Smooth muscle cell of the brain vasculature (primary cell): ENCODE measurements around the gene TRAF3.
A peak's percentile ranks its signal among the peaks of the same experiment; 100 is the strongest.

Source experiments
- DNase-seq: peaks from one replicate; pipeline ENCODE4 v3.0.0-alpha.2; 2012; ENCODE audit warnings: low read depth, low spot score

The TRAF3 gene

DNA sequence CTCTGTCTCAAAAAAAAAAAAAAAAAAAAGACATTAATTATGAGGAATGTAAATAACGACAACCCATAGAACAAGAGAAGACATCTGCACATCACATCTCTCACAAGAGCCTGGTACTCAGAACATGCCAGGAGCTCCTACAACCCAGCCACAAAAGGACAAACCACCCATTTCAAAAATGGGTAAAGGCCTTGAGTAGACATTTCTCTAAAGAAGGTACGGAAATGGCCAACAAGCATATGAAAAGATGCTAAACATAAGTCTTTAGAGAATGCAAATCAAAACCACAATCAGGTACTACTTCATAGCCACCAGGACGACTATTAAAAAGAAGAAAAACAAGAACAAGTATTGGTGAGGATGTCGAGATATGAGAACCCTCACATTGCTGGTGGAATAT is 158.5 kb downstream of the TRAF3 start:
- DNase-seq, result no peak

DNA sequence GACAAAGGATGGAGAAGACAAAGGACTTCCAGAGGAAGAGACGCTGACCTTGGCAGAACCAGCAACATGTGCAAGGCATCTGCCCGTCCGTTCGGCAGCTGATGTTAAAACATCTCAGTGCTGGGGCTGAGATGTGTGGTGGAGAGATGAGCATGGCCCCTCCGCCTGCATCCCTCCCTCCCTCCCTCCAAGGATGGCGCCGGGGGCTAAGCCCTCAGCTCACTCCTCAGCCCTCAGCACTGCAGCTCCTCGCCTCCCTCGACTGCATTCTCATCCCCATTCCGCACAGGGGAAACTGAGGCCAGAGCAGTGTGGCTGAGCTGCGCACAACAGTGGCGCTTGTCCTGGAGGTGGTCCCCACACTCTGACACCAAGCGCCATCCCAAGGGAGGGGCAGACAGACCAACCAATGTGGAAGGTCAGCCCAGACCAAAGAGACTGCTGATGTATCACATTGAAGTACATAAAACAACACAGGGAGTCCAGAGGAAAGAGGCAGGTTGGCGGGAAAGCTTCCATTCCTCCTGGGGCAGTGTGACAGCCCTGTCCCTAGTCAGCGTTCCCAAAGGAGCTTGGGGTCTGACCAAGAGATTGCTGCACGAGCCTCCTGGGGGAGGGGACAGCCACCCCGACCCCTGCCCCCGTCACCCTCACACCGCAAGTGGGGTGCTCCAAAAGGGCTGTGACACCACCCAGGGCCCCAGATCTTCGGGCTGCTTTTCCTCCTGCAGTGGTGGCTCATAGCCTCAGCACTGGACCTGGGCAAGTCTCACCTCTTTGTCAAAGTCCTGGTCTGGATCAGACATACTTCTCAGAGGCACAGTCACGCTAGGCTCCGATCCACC is 160.3 kb downstream of the TRAF3 start:
- no peak for DNase-seq

DNA sequence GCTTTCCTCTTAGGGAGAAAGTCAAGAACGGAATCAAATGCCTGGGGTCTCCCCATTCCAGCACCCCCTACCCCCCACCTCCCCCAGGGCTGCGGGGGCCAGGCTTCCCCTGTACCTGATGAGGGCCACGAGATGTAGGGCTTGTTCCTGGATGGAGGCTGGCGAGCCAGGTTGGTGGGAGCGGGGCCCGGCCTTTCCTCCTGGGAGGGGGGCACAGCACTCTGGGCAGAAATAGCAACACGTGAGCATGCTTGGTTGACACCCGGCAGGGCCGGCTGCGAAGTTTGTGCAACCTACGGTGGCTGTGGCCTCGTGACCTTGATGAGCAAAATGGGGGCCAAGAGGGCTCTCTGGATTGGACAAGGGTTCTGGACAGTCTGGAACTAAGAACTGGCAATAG is 160.9 kb downstream of the TRAF3 start:
- DNase-seq, result no peak

DNA sequence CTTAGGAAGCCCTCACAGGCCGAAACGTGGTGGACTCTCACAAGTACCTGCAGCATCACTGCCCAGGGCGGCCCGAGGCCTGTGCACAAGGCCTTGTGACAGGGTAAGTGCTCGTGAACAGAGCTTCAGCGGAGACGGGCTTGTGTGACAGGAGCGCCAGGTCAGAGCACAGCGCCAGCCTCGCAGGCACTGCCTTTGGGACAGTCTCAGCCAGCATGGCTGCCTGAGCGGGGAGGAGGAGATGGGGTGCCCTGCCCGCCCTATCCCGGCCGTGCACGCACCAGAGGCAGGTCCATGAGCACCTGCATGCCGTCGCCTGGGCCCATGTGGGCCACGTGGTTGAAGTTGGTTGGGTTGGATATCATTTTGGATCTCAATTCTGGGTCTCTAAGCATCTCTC is 162.1 kb downstream of the TRAF3 start:
- no peak for DNase-seq

DNA sequence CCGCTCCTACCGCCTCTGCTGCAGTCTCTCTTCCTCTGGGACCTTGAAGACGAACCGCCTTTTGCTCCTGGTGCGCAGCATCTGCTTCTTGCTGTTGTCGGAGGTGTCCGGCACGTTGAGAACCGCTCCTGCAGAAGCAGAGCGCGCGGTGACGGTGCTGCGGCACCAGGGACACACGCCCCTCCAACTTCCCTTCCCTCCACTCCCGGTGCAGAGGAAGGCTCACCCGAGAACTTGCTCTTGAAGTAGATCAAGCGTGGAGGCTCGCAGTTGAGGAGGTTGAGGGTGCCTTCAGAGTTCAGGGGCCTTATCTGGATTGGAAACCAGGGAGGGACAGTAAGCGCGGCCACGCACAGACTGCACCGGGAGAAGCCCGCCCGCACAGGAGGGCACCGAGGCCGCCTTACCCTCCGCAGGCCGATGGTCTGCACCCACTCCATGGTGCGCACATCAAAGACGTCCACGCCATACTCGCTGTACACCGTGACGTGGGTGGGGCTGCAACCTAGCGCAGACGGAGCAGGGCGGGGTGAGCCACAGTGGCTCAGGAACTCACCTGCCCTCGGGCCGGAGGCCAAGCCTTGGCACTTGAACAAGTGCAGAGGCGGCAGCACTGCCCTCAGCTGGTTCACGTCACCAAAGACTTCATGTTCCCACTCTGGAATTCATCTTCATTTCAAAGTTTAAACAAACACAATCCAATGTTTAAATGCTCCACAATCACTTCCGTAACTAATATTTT is 162.7 kb downstream of the TRAF3 start:
- no peak for DNase-seq

DNA sequence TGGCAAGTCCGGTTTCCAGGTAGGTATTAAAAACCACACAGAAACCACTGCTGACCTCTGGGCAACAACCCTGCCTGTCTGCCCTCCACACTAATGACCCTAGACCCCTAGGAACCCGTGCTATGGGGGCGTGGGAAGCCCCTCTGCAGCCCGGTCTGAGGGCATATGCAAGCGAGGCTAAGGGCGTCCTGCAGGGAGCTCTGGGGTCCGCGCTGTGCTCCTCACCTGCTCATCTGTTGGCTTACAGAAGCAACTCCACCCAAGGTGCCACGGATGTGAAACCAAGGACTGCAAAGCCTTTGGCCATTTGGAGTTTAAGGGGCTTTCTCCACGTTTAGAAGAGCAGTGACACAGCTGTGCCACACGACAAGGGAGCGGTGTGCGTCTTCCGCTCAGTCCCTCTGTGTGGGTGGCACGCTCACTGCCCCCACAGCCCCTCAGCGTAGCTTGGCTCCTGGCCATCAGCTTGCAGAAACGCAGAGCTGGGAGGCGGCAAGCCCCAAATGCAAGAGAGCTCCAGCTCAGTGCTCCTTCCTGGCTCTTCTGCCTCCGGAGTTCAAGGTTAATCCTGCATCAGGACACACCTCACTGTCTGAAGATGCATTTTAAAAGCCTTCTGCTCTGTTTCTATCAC is 163.6 kb downstream of the TRAF3 start:
- DNase-seq, result no peak

DNA sequence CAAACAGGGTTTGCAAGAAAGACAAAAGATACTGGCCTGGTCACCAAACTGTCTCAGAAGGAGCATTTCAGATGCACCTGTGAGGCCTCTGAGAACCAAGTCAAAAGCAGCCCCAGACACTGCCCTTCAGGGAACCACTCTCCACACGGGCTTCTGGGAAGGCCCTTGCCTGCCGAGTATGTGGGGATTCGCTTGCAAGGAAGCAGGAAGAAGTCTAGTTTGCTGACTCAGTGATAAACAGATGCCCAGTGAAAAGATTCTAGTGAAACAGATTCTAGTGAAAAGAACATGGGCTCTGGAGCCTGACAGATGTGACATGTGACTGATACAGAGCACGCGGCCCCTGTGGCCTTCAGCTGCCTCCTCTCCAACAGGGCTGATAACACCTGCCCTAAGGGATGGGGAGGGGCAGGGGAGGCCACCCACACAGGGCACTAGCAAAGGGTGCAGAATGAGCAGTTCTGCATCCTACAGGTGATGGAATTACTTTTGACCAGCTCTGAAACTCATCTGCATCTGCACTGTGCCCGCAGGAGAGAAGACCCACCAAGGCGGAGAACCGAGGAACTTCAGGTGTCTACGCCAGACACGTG is 164.3 kb downstream of the TRAF3 start:
- no peak for DNase-seq

DNA sequence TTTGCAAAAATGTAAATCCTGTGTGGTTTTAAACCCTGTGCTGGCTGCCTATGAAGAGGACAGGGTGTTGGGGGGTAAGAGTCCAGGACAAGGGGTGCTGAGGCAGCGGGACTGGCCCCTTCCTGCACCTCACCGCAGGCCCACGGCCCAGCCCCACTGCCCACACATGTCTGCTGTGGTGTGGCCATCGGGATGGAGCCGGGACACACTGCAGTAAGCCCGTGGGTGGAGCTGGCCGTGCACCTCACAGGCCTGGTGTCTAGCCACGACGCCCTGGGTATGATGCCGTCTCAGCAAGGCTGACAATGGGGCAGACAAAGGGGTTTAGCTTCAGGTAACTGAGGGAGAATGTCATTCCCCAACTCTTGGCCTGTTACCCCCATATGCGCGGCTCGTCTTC is 164.8 kb downstream of the TRAF3 start:
- no peak for DNase-seq

DNA sequence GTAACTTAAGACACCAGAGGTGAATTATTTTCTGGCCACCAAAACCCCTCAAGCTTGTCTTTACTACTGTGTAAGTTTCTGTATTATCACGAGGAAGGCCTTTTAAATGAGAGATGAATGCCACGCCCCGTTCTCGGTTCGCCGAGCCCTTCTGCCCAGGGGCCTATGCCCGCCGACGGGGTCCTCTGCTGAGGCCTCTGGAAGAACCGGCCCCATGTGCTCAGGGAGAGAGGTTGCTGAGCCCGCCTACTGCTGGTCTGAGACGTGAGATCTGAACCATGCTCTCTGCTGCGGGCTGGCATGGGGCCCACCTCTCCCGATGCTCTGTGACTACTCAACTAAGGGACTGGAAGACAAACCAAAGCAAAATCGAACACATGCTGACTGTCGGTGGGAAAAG is 166.2 kb downstream of the TRAF3 start:
- no peak for DNase-seq

DNA sequence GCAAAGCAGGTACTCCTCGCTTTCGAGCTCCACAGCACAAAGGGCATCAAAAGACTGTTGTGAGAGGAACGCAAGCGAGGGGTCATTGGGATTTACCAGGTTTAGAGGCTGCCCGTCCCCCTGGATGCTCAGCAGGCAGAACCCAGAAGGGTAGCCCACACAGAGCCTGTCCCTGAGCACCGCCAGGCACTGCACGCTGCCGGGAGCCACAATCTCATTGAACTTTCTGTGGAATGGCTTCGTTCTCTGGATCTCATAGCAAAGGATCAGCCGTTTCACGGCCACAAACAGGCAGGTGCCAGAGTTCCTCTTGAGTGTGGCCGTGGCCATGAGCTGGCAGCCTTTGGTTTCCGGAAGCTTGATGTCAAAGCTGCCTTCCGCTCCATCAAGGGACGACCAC is 166.7 kb downstream of the TRAF3 start:
- no peak for DNase-seq

DNA sequence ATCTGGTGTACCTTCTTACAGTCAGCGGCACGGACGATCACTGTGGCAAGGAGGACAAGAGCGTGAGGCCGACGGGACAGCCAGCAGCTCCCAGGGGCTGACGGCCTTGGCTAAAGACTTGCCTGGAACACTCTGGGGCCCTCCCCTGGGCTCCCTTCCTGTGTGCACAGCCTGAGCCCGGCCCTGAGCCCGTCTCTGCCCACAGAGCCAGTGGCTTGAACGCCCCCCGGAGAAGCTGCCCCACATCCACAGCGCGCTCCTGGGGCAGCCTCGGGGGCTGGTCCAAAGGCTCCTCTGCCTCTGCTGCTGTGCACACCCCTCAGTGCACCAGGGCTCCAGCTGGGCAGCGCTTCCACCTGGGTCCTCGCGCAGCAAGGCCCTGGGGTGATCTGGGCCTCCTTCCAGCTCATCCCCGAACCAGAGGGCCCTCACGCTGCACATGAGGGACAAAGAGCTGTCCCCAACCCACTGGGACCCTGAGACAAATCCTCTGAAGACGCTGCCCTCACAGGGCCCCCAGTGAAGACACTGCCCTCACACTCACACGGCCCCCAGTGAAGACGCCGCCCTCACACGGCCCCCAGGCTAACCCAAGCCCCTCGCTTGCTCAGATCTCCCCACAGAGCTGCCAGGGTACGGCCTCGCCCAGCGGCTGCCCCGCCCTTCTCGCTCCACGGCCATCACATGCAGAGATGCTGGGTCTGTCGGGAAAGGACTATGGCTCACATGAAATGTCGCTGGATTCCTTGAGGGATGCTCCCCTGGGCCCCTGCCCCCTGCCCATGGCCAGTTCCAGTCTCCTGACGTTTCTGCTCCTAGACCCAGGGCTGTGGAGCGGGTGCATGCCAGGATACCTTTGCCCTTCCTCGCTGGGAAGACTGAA is 167.4 kb downstream of the TRAF3 start:
- DNase-seq, result no peak

DNA sequence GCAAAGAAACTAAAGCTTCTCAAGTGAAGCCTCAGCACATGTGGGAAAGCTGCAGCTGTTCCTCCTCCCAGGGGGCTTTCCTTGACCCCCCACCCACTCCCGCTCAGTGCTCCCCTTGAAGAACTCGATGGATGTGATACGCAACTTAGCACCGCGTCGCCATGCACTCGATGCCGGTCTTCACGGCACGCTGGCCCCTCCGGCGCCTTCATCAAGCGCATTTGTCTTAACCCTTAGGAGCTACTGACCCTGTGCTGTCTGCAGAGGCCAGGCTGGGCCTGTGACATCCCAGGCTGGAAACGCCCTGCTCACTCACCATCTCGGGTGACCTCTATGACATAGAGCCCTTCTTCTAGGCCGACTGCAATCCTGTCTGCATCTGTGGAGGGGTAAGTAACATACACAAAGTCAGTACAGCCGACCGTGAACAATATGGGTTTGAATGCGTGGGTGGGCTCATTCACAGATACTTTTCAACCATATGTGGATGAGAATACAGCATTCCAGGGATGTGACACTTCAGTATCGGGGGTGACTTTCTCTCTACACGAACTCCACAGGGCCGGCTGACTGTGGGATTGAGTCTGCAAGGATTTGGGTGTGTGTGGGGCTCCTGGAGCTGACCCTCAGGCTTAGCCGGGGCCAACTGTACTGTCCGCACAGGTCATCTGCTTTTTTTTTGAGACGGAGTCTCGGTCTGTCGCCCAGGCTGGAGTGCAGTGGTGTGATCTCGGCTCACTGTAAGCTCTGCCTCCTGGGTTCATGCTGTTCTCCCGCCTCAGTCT is 168.3 kb downstream of the TRAF3 start:
- DNase-seq, result no peak

DNA sequence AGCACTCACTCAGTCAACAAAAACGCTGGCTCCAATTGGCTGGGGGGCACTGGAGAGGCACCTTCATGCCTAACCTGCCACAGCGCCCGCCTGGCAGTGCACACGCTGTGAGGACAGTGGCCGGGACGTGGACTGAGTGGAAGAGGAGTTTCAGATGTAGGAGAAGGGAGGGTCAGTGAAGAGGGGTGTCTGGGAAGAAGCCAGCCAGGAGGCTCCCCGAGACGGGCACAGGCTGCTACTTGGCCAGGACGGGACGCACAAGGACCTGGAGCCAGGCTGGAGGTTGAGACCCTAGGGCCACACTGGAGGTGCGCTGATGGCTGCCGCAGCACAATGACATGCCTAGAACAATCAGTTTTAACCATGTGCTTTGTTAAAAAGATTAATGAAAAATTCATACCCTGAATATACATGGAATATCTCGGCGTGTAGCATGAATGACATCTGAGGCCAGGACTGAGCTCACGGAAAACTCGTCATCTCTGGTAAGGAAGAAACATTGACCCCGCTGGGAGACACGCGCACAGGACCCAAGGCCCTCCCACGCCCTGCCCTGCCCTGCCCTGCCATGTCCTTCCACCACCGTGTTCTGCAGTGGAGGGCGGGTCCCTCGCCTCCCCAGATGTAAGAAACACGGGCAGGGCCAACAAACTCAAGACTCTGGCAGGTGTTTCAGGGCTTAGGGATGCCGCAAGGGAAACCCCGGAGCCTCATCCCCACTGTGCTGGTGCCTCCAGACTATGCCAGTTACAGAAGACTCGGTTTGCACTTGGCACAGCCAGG is 170.3 kb downstream of the TRAF3 start:
- no peak for DNase-seq

DNA sequence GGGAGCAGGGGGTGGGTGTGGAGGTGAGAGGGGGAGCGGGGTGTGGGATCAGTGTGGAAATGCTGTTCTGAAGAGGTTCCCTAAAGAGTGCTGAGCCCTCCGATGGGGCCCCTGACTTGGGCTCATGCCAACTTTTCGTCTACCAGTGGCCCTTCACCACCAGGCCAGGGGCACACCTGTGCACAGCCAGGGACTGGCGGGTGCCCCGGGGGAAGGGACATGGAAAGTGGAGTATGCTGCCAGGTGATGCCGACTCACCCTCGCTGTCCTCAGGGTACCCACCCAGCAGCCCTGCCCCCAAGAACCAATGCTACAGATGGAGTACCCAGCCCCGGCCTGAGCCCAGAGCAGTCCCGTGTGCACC is 171.4 kb downstream of the TRAF3 start:
- no peak for DNase-seq

DNA sequence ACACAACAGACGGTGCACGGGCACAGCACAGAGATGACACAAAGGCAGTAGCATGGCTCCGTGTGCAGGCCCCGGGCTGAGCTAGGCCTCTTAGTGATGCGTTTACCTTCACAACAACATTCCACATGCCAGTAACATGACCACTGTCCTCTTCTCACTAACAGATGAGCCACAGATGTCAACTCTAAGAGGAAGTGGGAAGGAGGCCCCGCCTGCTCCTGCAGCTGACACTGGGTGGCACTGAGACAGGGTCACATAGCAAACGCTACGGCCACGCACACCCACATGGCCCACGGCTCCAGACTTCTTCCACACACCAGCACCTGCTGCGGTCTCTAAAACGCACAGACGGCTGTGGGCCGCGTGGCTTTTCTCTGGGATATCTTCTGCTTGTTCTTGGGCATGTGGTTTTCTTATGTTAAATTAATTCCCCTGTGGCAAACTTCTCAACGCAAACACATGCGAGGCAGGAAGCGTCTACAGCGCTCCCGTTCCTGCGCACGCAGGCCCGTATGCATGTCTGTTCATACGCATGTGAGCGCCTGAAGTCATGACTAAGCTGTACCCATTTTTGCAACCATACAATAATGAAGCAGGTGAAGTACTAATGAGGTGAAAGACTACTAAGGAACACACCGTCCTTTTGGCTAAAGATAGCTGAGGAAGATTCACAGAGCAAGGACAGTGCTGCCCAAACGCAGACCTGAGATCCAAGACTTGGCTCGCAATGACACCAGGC is 172.0 kb downstream of the TRAF3 start:
- no peak for DNase-seq

DNA sequence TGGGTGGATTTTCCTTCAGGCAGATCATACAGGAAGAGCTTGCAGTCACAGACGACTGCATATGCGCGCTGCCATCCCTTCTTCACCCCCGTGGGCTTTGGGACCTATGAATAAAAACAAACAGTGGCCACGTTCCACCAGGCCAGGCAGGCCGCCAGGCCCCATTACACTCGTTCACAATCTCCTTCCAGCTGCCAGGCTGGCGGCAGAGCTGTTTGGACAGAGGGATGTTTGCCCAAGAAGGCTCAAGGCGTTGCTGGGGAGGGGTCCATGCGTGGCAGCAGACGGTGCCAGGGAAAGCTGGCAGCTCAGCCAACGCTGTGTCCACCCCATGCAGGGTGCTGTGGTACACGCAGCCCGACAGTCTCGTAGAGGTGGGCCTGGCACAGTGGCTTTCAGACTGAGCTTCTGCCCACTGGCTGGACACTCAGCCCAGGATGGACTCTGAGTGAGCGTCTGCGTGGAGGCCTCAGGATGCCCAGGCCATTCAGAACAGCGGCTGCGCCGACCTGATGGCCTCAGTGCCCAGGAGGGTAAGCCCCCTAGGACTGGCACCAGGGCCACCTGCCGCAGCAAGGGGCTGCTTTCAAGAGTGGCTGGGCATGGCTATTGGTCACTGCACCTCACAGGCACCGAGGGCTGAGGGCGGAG is 172.7 kb downstream of the TRAF3 start:
- DNase-seq, result no peak

DNA sequence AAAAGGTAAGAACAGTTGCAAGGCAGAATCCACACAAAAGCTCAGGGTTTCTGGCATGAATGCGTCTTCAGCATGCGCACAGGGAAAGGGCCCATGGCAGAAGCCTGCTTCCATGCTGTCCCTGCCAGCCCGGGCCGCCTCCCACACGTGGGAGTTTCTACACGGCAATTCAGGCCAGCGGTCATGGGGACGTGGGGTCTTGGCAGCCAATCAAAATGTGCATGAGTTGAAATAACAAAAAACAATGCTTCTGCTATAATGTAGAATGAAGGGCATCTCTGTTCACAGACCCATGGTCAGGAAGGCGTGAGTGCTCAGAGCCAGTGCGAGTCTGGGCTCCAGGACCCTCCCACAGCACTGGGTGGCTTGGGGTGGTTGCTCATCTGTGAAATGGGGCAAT is 173.8 kb downstream of the TRAF3 start:
- no peak for DNase-seq

DNA sequence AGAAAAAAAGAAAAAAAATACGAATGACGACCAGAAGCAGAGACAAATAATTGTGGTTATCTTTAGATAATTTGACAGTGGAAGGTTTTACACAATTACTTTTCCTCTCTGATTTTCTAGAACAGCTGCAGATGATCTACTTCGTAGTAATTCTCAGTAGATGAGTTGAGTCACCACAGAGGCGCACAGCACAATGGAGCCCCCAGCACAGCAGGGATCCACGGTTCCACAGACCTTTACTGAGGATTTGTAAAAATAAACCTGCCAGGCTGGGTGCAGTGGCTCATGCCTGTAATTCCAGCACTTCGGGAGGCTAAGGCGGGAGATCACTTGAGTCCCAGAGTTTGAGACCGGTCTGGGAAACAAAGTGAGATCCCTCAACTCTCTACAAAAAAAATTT is 174.6 kb downstream of the TRAF3 start:
- DNase-seq, result peak; percentile 69

DNA sequence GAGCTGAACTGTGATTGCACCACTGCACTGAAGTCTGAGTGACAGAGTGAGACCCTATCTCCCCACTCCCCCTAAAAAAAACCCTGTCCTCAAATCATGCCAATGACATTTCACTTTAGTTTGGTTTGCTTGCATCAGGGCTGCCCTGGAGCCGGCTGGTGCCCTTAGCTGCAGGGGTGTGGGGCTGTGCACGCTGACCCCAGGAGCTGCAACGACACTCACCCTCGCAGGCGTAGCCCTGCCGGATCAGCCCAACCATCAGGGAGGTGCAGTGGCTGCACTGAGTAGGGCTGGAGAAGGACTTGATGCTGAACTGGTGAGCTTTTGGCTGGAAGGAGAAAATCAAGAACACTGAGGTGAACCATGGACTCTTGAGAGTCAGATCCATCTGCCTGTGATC is 175.0 kb downstream of the TRAF3 start:
- no peak for DNase-seq
